ENCODE results near the gene MIER2.
"Not testable (repeated sequence)": the region's sequence is repeated elsewhere in the genome, so short reads cannot be mapped to it uniquely, and the experiment has no call there.

Gene MIER2, protein sequence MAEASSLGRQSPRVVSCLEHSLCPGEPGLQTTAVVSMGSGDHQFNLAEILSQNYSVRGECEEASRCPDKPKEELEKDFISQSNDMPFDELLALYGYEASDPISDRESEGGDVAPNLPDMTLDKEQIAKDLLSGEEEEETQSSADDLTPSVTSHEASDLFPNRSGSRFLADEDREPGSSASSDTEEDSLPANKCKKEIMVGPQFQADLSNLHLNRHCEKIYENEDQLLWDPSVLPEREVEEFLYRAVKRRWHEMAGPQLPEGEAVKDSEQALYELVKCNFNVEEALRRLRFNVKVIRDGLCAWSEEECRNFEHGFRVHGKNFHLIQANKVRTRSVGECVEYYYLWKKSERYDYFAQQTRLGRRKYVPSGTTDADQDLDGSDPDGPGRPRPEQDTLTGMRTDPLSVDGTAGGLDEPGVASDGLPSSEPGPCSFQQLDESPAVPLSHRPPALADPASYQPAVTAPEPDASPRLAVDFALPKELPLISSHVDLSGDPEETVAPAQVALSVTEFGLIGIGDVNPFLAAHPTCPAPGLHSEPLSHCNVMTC

DNA sequence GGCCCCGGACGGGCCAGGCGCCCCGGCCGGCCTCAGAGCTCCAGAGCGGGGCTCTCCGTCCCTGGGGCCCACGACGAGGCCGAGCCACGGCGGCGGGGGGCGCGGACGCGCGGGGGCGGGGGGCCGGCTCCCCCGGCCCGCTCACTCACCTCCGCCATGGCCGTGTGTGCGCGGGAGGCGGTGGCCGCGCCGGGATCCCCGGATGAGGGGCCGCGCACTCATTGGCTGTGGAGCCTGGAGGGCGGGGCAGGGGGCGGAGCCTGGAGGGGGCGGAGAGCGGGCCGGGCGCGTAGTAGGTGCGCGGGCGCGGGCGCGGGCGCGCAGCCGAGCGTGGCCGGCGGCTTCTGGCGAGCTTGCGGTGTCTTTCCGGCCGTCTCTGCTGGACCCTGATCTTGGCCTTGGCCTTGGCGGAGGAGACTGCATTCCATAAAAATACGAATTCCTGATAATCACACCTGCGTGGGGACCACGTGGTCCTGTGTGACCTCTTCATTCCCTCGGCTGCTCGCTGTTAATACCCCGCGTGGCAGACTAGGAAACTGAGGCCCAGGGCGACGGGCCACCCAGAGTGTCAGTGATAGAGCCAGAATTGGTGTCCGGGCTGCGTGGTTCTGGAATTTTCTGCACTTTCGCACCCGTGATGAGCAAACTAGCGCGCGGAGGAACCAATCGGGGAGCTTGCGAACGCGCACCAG lies at the start of gene MIER2:
Gene MIER2, minus strand, starts transcription at position 172 of the 695 bp plus-strand sequence. Its CDS starts 14 bp downstream, at position 158.
- peak; percentile 97 for DNase-seq (ENCODE audit: low spot score)

DNA sequence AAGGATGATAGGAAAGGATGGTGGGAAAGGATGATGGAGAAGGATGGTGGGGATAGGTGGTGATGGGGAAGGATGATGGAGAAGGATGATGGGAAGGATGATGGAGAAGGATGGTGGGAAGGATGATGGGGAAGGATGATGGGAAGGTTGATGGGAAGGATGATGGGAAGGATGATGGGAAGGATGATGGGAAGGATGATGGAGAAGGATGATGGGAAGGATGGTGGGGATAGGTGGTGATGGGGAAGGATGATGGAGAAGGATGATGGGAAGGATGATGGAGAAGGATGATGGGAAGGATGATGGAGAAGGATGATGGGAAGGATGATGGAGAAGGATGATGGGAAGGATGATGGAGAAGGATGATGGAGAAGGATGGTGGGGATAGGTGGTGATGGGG lies 49.0 kb upstream of the MIER2 start:
- DNase-seq (ENCODE audit: low spot score), result not testable (repeated sequence)

DNA sequence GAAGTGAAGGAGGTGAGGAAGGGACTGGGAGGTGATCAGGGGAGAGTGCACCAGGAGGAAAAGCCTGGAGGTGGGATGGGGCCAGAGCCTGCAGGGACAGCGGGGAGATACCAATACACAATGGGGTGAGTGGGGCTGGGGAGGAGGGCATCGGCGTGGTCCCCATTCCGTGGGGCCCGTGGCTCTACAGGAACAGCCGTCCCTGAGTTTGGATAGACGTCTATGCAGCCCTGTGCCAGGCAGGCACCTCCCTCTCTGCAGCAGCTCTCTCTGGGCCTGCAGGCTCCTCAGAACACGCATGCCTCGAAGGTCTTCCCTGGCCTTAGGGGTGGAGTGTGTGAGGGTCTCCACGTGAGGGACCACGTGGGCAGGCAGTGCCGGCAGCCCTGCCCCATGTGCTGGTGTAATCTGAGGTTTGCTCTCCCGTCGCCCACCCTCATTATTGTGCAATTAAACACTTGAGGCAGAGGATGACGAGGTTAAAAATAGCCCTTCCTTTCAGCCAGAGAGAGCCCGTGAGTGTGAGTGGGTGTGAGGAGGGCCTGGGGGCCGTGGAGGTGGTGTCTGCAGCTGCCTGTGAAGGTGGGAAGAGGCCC lies 47.9 kb upstream of the MIER2 start:
- DNase-seq (ENCODE audit: low spot score), result no peak

DNA sequence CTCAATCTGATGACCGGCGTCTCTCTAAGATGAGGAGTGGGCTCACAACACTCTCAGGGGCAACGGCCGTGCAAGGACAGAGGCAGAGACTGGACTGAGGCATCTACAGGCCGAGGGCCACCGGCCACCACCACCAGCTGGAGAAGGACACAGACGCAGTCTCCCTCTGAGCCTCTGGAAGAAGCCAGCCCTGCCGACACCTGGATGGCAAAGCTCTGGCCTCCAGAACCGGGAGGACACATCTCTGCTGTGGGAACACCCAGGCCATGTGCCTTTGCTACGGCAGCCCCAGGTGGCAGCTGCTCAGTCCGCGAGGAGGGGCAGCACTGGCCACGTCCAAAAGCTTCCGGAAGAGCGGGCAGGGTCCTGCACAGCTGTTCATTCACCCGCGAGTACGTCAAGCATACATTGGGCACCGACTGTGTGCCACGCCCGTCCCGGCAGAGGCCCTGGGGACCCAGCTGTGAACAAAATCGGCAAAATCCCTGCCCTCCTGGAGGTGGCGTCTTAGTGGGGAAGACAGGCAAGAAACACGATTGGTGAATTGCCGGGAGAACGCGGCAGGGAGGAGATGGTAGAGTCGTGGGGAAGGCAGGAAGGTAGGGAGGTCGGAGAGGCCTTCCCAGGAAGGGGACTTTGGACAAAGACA lies 47.3 kb upstream of the MIER2 start:
- DNase-seq (ENCODE audit: low spot score), result no peak

DNA sequence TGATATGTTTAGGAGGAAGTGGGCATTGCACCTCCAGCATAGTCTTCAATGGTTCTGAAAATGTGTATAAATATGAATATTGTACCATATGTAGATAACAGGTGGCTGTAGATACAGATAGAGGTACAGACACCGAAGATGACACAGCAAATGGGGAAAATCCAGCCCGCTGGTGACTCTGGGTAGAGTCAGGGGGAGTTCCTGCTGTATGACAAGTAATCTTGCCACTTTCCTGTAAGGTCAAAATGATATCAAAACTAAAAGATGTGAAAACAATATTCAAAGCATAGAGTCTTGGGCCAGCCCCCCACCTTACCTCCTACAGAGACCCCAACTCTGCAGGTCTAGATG lies 46.6 kb upstream of the MIER2 start:
- DNase-seq (ENCODE audit: low spot score), result no peak

DNA sequence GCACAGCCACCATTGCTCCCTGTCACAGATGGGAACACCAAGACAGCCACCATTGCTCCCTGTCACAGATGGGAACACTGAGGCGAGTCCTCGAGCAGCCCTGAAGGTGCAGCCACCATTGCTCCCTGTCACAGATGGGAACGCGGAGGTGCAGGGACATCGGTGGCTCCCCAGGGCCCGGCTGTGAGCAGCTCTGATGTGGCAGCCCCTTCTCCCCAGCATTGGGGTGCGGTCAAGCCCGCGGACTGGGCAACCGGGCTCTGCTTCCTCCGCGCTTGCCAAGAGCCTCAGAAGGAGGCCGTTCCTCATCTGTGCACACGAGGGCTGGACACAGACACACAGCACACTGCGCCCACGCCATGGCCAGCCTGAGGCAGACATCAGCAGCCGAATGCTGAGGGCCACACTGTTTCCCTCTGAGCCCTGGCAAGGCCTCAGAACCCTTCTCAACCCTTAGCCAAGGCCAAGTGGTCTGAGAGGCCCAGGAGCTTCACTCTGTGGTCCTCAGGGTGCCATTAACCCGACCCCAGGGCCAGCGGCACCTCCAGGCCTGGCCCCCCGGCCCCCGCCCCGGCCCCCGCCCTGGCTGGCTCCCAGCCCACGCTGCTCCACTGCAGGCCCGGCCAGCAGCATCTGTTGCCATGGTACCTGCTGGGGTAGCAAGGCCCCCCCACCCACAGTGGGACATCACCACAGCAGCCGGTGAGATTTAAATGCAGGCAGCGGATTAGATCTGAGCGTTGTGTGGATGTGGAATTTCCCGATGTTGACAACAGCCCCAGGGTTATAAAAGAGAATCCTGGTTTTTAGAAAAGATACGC lies 46.0 kb upstream of the MIER2 start:
- no peak for DNase-seq (ENCODE audit: low spot score)

DNA sequence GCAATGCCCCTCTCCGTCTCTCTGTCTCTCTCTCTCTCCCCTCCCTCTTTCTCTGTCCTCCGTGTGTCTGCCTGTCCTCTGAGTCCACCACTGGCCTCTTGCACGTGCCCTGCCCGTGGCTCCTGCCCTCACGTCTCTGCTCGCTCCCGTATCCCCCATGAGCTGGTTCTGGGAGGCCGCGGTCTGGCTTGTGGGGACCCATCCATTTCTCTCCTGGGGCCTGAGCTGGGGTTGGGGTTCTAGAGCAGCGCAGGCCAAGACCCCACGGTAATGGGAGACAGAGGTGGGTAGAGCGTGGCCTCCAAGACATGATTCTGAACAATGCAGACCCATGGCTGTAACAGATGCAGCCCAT lies 45.3 kb upstream of the MIER2 start:
- no peak for DNase-seq (ENCODE audit: low spot score)

DNA sequence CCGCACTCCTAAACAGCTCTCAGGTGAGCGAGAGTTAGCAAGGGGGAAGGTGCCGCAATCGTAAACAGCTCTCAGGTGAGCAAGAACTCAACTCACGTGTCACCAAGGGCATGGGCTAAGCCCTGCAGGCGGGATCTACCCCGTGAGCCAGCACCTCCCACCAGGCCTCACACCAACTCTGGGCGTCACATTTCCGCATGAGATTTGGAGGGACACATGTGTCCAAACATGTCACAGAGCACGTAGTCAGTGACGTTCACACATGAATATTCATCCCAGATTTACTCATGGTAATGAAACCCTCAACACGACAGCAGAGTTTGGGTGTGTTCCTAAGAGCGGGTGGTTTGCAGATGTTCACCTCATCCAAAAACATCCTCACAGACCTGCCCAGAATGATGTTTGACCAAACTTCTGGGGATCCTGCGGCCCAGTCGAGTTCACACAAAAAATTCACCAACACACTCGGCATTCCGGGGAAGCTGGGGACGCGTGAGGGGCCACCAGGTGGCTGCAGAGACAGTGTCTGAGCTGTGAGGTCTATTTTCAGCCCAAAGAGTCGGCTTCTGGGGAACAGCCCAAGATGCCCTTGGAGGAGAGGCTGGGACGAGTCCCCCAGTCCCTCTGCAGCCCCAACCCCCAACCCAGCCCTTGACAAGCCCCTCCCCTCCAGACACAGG lies 44.8 kb upstream of the MIER2 start:
- DNase-seq (ENCODE audit: low spot score), result no peak

DNA sequence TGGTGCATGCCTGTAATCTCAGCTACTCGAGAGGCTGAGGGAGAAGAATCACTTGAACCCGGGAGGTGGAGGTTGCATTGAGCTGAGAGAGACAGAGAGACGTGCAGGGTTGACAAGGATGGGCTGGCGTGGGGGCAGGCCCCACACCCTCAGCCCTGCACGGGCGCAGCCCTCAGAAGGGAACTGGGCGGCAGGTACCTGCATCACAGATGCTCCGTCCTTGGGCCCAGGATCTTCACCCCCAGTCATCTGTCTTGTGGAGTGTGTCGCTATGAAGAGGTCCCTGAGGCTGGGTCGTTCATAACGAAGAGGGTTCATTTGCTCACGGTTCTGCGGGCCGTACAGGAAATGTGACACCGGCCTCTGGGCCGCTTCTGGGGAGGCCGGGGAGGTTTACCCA lies 44.1 kb upstream of the MIER2 start:
- DNase-seq (ENCODE audit: low spot score), result no peak

DNA sequence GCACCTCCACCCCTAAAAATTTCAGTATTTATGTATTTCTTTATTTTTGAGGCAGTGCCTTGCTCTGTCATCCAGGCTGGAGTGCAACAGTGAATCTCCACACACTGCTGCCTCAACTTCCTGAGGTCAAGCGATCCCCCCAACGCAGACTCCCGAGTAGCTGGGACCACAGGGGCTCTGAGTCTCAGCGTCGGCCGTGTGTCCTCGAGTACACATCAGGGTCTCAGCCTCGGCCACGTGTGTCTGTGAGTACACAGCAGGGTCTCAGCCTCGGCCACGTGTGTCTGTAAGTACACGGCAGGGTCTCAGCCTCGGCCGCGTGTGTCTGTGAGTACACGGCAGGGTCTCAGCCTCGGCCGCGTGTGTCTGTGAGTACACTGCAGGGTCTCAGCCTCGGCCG lies 43.2 kb upstream of the MIER2 start:
- no peak for DNase-seq (ENCODE audit: low spot score)

DNA sequence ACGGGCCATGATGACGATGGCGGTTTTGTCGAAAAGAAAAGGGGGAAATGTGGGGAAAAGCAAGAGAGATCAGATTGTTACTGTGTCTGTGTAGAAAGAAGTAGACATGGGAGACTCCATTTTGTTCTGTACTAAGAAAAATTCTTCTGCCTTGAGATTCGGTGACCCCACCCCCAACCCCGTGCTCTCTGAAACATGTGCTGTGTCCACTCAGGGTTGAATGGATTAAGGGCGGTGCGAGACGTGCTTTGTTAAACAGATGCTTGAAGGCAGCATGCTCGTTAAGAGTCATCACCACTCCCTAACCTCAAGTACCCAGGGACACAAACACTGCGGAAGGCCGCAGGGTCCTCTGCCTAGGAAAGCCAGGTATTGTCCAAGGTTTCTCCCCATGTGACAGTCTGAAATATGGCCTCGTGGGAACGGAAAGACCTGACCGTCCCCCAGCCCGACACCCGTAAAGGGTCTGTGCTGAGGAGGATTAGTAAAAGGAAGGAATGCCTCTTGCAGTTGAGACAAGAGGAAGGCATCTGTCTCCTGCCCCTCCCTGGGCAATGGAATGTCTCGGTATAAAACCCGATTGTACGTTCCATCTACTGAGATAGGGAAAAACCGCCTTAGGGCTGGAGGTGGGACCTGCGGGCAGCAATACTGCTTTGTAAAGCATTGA lies 42.2 kb upstream of the MIER2 start:
- not testable (repeated sequence) for DNase-seq (ENCODE audit: low spot score)

DNA sequence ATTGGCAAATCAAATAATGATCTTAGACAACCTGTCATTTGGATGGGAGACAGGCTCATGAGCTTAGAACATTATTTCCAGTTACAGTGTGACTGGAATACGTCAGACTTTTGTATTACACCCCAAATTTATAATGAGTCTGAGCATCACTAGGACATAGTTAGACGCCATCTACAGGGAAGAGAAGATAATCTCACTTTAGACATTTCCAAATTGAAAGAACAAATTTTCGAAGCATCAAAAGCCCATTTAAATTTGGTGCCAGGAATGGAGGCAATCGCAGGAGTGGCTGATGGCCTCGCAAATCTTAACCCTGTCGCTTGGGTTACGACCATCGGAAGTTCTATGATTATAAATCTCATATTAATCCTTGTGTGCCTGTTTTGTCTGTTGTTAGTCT lies 41.6 kb upstream of the MIER2 start:
- not testable (repeated sequence) for DNase-seq (ENCODE audit: low spot score)

DNA sequence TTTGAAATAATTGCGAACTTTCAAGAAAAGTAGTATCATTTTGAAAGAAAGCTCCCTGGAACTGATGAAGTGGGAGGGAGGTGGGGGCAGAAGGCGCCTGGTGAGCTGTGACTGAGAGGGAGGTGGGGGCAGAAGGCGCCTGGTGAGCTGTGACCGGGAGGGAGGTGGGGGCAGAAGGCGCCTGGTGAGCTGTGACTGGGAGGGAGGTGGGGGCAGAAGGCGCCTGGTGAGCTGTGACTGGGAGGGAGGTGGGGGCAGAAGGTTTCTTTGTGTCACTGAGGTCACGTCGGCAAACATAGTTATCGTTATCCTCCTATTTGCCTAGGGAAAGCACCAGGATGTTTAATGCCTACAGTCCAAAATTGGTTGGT lies 40.2 kb upstream of the MIER2 start:
- DNase-seq (ENCODE audit: low spot score), result no peak

DNA sequence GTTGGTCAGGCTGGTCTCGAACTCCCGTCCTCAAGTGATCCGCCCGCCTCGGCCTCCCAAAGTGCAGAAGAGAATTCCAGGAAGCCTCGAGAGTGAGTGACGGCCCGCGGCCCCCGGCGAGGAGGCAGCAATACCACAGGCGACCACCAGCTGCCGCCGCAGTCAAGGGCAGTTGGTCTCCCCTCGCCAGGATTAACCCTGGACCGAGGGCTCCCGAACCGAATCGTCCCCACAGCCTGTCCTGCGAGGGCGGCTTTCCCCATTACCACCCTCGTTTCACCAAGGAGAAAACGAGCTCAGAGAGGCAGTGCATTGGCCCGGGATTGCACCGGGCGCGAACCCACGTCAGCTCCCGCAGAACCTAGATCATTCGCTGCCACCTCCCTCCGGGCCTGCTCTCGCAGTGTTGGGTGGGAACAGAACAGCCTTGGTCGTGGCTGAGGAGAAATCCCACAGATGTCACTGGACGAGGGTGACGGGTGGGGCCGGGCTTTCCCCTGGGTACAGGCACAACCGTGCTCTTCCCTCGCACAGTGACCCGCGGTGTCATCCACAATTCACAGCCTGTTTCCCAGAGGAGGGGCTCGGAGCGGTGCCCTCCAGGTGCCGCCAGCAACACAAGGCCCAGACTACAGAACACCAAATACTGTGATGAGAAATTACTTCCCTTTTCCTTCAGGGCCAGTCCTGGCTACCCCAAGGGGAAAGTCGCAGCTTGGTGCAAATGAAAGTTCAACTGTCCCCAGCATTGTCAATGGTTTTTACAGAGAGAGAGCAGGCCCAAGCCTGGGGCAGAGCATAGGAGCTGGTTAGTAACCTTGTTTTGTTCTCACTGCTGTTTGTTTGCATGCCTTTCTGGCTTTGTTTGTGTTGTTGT lies 39.6 kb upstream of the MIER2 start:
- DNase-seq (ENCODE audit: low spot score), result peak; percentile 56

DNA sequence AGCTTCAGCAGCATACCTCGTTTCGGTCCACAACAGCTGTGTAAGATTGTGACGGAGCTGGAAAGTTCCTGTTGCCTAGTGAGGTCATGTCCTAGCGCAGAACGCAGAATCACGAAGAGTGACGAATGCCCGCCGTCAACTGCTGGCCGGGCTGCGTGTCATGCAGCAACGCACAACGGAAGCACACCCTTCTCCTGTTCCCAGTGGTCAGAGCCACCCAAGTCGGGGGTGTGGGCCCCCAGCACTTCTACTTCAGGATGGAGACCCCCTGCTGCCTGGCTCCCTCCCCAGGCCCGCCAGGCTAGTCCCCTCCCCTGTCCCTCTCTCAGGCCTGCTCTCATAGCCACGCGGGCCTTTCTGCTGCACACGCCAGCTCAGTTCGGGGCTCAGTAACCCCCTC lies 38.4 kb upstream of the MIER2 start:
- no peak for DNase-seq (ENCODE audit: low spot score)

DNA sequence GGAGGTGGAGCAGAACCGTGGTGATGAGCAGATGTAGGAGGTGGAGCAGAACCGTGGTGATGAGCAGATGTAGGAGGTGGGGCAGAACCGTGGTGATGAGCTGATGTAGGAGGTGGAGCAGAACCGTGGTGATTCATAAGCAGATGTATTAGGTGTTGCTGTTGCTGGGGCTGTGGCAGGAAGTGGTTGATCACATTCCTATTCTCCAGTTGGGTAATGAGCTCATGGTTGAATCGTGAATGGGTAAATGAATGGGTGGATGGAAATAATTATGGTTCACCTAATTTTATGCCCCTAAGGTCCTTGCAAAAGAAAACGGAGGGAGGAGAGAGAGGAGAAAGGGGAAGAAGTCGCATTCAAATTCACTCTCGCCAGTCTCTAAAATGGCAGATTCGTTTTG lies 38.0 kb upstream of the MIER2 start:
- not testable (repeated sequence) for DNase-seq (ENCODE audit: low spot score)

DNA sequence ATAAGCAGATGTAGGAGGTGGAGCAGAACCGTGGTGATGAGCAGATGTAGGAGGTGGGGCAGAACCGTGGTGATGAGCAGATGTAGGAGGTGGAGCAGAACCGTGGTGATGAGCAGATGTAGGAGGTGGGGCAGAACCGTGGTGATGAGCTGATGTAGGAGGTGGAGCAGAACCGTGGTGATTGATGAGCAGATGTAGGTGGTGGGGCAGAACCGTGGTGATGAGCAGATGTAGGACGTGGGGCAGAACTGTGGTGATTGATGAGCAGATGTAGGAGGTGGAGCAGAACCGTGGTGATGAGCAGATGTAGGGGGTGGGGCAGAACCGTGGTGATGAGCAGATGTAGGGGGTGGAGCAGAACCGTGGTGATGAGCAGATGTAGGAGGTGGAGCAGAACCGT lies 37.3 kb upstream of the MIER2 start:
- DNase-seq (ENCODE audit: low spot score), result not testable (repeated sequence)

DNA sequence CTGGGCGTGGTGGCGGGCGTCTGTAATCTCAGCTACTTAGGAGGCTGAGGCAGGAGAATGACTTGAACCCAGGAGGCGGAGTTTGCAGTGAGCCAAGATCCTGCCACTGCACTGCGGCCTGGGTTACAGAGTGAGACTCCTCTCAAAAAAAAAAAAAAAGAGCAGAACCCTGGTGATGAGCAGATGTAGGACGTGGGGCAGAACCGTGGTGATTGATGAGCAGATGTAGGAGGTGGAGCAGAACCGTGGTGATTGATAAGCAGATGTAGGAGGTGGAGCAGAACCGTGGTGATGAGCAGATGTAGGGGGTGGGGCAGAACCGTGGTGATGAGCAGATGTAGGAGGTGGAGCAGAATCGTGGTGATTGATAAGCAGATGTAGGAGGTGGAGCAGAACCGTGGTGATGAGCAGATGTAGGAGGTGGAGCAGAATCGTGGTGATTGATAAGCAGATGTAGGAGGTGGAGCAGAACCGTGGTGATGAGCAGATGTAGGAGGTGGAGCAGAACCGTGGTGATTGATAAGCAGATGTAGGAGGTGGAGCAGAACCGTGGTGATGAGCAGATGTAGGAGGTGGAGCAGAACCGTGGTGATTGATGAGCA lies 36.1 kb upstream of the MIER2 start:
- DNase-seq (ENCODE audit: low spot score), result not testable (repeated sequence)

DNA sequence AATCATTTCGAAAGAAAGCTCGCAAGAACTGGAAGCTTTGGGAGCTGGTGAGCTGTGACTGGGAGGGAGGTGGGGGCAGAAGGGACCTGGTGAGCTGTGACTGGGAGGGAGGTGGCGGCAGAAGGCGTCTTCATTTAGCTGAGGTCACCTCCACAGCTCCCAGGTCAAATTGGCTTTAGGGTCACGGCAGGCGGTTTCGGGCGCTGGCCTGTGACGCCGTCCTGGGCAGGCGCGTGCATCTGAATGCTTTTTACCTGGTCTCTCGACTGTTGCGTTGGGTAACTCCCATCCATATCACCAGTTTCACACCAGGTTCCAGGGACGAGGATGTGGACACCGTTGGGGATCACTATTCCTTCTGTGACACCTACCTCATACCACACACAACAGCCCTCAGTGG lies 35.2 kb upstream of the MIER2 start:
- DNase-seq (ENCODE audit: low spot score), result no peak

Data from HuH-7.5 (cell line).